Stimulated activated CD4-positive, alpha-beta T cell treated with anti-CD3 and anti-CD28 coated beads, Interleukin-4, amount 100 ng/mL, for 24 hours (primary cell): ENCODE results near the gene GRK5.
"Not testable (repeated sequence)": the region's sequence is repeated elsewhere in the genome, so short reads cannot be mapped to it uniquely, and the experiment has no call there.

ENCODE experiments used
- DNase-seq: peaks from one replicate; pipeline ENCODE4 v3.0.0-alpha.2; 2020

Gene GRK5

DNA sequence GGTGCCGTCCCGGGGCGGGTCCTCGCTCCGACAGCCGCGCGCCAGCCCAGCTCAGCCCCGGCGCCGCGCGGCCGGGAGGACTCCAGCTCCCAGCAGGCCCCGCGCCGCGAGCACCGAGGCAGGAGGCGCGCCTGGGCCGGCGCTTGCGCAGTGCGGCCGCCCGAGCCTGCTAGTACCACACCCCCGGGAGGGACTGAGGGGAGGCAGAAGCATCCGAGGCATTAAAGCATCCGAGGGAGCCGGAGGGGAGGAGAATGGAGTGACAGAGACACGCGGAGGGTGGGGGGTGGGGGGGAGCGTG, at the start of gene GRK5:
Gene GRK5, plus strand, starts transcription at position 206 of the 301 bp plus-strand sequence. CDS start 347 bp downstream, outside the sequence.
- peak; percentile 92 for DNase-seq

- DNase-seq: no peak
Observed at GRCh38 chr10:119159332-119159731, 48.0 kb upstream of the GRK5 start.

DNA sequence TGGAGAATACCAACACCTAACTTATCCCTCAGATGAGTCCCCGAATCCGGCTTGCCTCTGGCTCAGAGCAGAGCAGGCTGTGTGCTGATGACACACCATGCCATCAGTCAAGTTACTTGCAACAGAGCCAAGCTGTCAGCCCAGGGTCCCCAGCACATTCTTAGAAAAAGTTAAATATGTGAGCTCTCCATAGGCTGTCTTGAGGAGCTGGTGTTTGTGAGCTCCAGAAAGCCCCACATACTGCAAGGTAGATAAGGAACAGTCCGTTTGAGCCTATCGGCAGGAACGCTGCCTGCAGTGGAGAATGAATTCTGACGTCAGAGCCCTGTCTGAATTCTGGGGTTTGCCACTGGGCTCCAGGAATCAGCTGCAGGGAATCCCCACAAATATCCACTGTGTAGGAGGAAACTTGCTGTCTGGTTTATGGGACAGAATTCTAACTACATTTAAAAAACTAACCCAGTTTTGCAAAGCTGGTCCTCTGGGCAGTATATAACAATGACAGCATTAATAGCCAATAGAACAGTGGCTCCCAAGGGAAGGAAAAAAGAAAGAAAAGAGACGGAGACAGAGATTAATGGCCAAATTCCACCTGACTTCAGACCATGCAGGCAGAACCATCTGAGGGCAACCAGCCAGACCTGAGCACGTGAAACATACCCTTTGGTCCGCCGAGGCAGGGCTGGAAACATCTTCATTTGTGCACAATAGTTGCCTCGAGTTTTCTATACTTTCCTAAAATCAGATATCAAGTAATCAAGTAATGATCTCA, 45.5 kb upstream of the GRK5 start:
- no peak for DNase-seq

GRCh38 chr10:119162452-119163092, 44.8 kb upstream of the GRK5 start:
- DNase-seq: no peak

DNA sequence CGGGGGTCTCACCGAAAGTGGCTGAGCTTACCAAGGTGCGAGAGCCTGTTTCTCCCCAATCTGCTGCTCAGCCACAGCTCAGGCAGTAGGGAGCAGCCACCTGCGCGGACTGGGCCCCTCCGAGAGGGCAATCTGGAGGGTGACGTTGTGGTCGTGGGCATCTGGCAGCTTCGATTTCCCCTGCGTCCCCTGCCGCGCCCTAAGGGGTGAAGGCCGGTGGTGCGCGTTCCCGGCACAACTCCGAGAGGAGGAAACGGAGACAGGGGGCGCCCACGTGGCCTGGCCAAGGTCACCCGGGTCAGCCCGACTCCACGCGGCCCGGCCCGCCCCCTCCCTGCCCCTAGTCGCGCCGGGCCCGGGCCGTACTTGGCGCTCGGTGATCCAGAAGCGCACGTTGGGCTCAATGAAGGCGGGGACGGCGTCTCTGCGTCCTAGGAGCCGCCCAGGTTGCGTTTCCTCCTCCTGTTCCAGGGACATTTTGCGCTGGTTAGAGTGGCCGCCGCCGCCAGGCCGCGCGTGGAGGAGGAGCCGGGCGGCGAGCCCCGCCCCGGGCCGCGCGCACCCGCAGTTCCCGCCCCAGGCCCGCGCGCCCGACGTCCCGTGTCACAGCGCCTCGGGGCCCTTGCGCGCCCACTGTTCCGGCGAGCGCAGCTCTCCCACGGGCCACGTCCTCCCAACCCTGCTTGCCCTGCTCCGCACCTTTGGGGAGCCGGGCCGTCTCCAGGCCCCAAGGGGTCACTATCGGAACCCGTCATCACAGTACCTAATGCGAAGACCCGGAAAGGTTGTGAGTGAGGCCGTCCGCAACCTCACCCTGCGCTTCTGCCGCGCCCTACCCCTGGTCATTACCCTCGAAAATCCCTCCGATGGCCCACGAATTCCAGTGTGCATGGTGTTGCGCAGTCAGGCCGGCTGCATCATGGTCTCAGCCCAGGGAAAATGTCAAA, 41.9 kb upstream of the GRK5 start, which contains the start of gene SFXN4:
Gene SFXN4, minus strand, starts transcription at position 544 of the 947 bp plus-strand sequence. Its CDS starts 67 bp downstream, at position 477.
- peak; percentile 80 for DNase-seq

GRCh38 chr10:119166118-119166500, 41.3 kb upstream of the GRK5 start:
- DNase-seq: no peak

GRCh38 chr10:119166564-119166963, 40.8 kb upstream of the GRK5 start:
- DNase-seq: no peak

- DNase-seq: no peak
Observed at GRCh38 chr10:119167041-119167440, 40.3 kb upstream of the GRK5 start.

GRCh38 chr10:119174109-119174508, 33.3 kb upstream of the GRK5 start:
- DNase-seq: no peak

DNA sequence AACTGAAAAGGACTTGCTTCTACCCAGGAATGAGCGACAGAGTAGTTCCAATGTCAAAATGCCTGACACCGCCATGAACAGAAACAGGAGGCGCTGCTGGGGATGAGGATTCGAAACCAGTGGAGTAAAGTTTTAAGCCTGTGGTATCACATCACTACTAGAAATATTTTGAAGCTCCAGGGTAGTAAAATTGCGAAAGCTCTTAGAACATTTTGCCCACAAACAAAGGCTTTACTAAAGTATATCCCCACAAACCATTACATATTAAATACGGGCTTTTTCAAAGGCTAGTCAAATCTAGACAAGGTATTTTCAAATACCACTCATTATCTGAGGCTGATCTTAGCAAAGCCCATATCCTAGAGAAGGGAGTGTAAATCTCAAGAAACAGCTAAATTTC, 31.2 kb upstream of the GRK5 start:
- DNase-seq: no peak

DNA sequence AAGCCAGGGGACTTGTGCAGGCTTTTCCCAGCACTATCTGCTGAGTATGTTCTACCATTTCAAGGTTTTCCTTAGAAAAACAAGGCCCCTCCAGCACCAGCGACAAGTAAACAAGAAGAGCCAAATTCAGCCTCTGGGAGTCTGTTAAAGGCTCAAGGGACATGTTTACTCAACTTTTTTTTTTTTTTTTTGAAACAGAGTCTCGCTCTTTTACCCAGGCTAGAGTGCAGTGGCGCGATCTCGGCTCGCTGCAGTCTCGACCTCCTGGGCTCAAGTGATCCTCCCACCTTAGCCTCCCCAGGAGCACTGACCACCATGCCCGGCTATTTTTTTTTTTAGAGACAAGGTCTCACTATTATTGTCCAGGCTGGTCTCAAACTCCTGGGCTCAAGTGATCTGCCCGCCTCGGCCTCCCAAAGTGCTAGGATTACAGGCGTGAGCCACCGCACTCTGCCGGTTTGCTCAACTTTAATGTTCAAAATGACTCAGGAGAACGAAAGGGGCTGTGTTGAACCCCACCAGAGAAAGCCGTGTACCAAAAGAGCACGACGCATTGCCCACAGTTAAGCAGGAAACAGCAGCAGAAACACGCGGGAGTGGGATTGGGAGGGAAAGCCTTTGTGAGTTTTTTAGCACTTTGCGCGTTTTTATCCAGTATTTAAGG, 29.5 kb upstream of the GRK5 start:
- DNase-seq: peak; percentile 47

DNA sequence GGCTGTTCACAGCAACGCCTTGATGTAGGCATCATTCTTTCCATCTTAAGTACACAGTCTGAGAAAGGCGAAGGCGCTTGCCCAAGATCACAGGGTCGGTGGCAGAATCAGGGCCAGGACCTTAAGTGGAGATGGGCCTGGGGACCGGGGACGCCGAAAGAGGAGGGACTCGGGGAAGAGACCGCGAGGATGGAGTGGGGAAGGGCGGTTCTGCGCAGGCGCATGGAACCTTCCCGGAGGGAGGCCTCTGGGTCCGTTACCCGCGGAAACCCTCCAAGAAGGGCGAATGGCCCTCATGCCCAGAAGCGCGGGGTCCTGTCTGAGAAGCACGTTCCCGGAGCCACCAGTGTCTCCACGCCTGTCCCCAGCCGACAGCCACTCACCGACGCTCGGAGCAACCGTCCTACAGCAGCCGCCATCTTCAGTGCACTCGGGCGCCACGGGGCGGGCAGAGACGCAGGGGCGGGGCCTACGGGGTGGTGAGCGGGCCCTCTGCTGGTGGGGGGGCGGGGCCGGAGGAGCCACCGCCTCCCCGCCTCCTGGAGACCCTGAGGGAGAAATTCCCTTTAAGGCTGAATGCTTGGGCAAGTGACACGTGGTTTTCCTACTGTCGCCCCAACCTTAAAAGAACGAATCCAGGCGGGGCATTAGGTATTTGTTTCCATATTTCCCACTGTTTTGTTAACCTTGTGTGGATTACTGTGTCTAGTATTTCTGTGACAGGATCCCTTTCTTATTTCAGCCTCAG, 28.8 kb upstream of the GRK5 start, which contains the start of gene PRDX3:
Gene PRDX3, minus strand, starts transcription at position 441 of the 748 bp plus-strand sequence. Its CDS starts 22 bp downstream, at position 419.
- DNase-seq: peak; percentile 95

GRCh38 chr10:119180850-119181400, 26.4 kb upstream of the GRK5 start:
- DNase-seq: not testable (repeated sequence)

GRCh38 chr10:119183664-119184412, 23.5 kb upstream of the GRK5 start:
- peak; percentile 14 for DNase-seq

- DNase-seq: no peak
Observed at GRCh38 chr10:119189811-119190282, 17.5 kb upstream of the GRK5 start.

GRCh38 chr10:119190353-119190752, 17.0 kb upstream of the GRK5 start:
- DNase-seq: no peak

DNA sequence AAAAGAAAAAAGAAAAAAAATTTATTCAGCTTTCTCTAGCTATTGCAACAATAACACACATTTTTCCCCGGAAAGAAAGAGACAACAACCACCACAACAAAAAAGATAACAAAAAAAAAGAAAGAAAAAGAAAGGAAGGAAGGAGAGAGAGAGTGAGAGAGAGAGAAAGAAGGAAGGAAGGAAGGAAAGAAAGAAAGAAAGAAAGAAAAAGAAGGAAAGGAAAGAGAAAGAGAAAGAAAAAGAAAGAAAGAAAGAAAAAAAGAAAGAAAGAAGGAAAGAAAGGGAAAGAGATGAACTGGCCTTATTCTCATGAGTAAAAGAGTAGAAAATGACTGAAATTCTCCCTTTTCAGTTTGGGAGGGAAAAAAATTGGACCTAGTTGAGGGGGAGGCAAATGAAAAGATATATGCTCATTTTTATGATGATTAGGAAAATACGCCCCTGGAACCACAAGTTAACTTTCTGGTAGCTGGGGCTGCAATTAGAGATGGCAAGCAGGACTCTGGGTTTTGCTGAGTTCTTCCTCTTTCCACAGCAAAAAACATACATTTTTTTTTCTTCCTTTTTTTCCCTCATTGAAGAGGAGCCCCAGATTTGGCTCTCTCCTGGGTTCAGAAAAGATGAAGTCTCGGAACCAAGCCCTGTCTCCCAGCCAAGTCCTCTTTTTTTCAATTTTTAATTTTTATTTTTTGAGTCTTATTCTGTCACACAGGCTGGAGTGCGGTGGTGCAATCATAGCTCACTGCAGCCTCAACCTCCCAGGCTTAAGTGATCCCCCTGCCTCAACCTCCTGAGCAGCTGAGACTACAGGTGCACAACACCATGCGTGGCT, 16.2 kb upstream of the GRK5 start:
- DNase-seq: no peak

- DNase-seq: peak; percentile 41
Observed at GRCh38 chr10:119191881-119192280, 15.5 kb upstream of the GRK5 start.

GRCh38 chr10:119197921-119198320, 9.4 kb upstream of the GRK5 start:
- no peak for DNase-seq

GRCh38 chr10:119198438-119198837, 8.9 kb upstream of the GRK5 start:
- peak; percentile 32 for DNase-seq
